Esophagus muscularis mucosa (tissue), 4 donors: ENCODE measurements around the gene KNOP1. TPM values are rescaled to one million over a fixed set of nuclear protein-coding genes. Genes with fewer than 3 reads are reported as not detected.

Experiments used
- DNase-seq: peaks from one replicate; pipeline ENCODE4 v3.0.0-alpha.2; 2017; ENCODE audit errors: extremely low spot score
- H3K27ac ChIP-seq, 4 donors: fragments of 200-600 bp; sonication (generic); replicated peaks in 1 of 4; 1 replicate in 3 of 4; 2 replicates in 1 of 4; pipeline ENCODE4 v1.5.1; 2016 to 2019; ENCODE audit warnings: mild to moderate bottlenecking in 1 of 4
- H3K27me3 ChIP-seq, 4 donors: fragments of 200-600 bp; sonication (generic); one replicate each; pipeline versions ENCODE4 v1.5.1 to v1.6.0; 2016 to 2019
- H3K36me3 ChIP-seq, 4 donors: fragments of 200-600 bp; sonication (generic); one replicate each; pipeline ENCODE4 v1.5.1; 2016 to 2019
- H3K4me1 ChIP-seq, 4 donors: fragments of 200-600 bp; sonication (generic); one replicate each; pipeline ENCODE4 v1.5.1; 2016 to 2019
- H3K4me3 ChIP-seq, 4 donors: fragments of 200-600 bp; sonication (generic); 1 replicate in 2 of 4; 2 replicates in 2 of 4; pipeline ENCODE4 v1.5.1; 2016 to 2019; ENCODE audit warnings: mild to moderate bottlenecking in 4 of 4, moderate library complexity in 1 of 4
- H3K9me3 ChIP-seq, 4 donors: fragments of 200-600 bp; sonication (generic); 1 replicate in 3 of 4; 2 replicates in 1 of 4; pipeline ENCODE4 v1.5.1; 2016 to 2019
- CTCF ChIP-seq, 3 experiments: fragments of 200-600 bp in 2 of 3; fragments of 450-650 bp in 1 of 3; sonication (generic) in 2 of 3; IDR thresholded peaks; one replicate each; pipeline ENCODE4 v1.5.1; 2017 to 2019; ENCODE audit warnings: antibody characterized with exemption in 3 of 3, mild to moderate bottlenecking in 2 of 3, moderate library complexity in 1 of 3
- EP300 ChIP-seq: sonication (generic); formaldehyde crosslinking; IDR thresholded peaks from one replicate; pipeline ENCODE4 v1.6.1; 2017; ENCODE audit warnings: antibody characterized with exemption
- POLR2A ChIP-seq: fragments of 450-650 bp; IDR thresholded peaks from one replicate; pipeline ENCODE4 v1.6.1; 2017; ENCODE audit warnings: antibody characterized with exemption, moderate library complexity, mild to moderate bottlenecking, low read depth
- POLR2AphosphoS5 ChIP-seq, 2 donors: sonication (generic); formaldehyde crosslinking; IDR thresholded peaks; one replicate each; pipeline ENCODE4 v1.6.1; 2017; ENCODE audit warnings: antibody characterized with exemption in 2 of 2
- whole genome bisulfite sequencing: methylation state at CpG from one replicate; pipeline ENCODE4 v1.1.5; 2018; 5-methylcytosine and 5-hydroxymethylcytosine counted together
- intact Hi-C: fragments of 100-400 bp; cut with DNase I; formaldehyde crosslinking; loops from one replicate; pipeline ENCODE4 v1.15.1; 2023
- total RNA-seq, 4 donors: library from RNA; depleted of rRNA; stranded (reverse); fragments of >200 nt; gene quantifications; one replicate each; pipeline versions ENCODE4 v1.1.0 to v1.2.1, GENCODE V29; 2016

The KNOP1 gene
- total RNA-seq, 4 donors from 2014 or later: 7.3 to 9.9 (median 9.1) TPM

- no peaks in the 10 kb centered on the region for H3K4me1 ChIP-seq
- no peak for TF ChIP-seq POLR2A
- TF ChIP-seq CTCF (IDR thresholded peaks at IDR 0.05): no peak
- TF ChIP-seq EP300: no peak
- no peak for TF ChIP-seq POLR2AphosphoS5 (IDR thresholded peaks at IDR 0.05)
- peaks cover 54 to 91% (median 62%) of the 10 kb centered on the region in 4 donors for H3K36me3 ChIP-seq
- no peak overlapping the region for H3K27ac ChIP-seq
- WGBS: 91% methylated on average over 9 of the region's 9 CpGs
- H3K4me3 ChIP-seq: no peak overlapping the region
- no peaks in the 10 kb centered on the region for H3K9me3 ChIP-seq
- intact Hi-C loops: no loop called here
- no peaks in the 10 kb centered on the region for H3K27me3 ChIP-seq
- DNase-seq: no peak
Observed at GRCh38 chr16:19655242-19655777, 62.7 kb downstream of the KNOP1 start.

GRCh38 chr16:19654147-19654546, 63.9 kb downstream of the KNOP1 start:
- WGBS: 94% methylated on average over 9 of the region's 9 CpGs
- DNase-seq: no peak
- no peak overlapping the region for H3K27ac ChIP-seq
- no peaks in the 10 kb centered on the region for H3K4me1 ChIP-seq
- H3K4me3 ChIP-seq: no peak overlapping the region
- TF ChIP-seq EP300 (no peak), POLR2A (no peak), CTCF (IDR thresholded peaks at IDR 0.05) (no peak), POLR2AphosphoS5 (IDR thresholded peaks at IDR 0.05) (no peak)
- peaks cover 51 to 95% (median 68%) of the 10 kb centered on the region in 4 donors for H3K36me3 ChIP-seq
- H3K9me3 ChIP-seq: no peaks in the 10 kb centered on the region
- intact Hi-C loops: no loop called here
- no peaks in the 10 kb centered on the region for H3K27me3 ChIP-seq

Other genes with a start within 250 kb of the KNOP1 start
- gene GDE1, start 196.1 kb downstream of the KNOP1 start, total RNA-seq: 100 to 1,000 TPM in 3 of 4 donors, 10 to 100 TPM in 1; 90.9 to 124 (median 109) TPM
- gene CCP110, start 194.3 kb downstream of the KNOP1 start, total RNA-seq: 10 to 100 TPM; 14.0 to 16.1 (median 15.1) TPM
- gene VPS35L, start 162.5 kb downstream of the KNOP1 start, total RNA-seq: 10 to 100 TPM; 35.5 to 47.0 (median 38.1) TPM
- gene IQCK, start within 50 bp of the KNOP1 start, total RNA-seq: 10 to 100 TPM in 1 of 4 donors, 1 to 10 TPM in 3; 7.4 to 10.4 (median 8.6) TPM
- 10 to 100 TPM; 14.1 to 29.4 (median 21.4) TPM for gene GPRC5B, start 166.6 kb upstream of the KNOP1 start, total RNA-seq